Activated CD4-positive, alpha-beta T cell treated with anti-CD3 and anti-CD28 coated beads, Interleukin-10, Interleukin-2, amounts not matched to agents 100 ng/mL and 50 ng/mL, durations not matched to agents 16 hours and 8 hours (primary cell): ENCODE measurements around the gene TCF7L2.

Source experiments
- DNase-seq: peaks from one replicate; pipeline ENCODE4 v3.0.0-alpha.2; 2020

Gene TCF7L2

DNA sequence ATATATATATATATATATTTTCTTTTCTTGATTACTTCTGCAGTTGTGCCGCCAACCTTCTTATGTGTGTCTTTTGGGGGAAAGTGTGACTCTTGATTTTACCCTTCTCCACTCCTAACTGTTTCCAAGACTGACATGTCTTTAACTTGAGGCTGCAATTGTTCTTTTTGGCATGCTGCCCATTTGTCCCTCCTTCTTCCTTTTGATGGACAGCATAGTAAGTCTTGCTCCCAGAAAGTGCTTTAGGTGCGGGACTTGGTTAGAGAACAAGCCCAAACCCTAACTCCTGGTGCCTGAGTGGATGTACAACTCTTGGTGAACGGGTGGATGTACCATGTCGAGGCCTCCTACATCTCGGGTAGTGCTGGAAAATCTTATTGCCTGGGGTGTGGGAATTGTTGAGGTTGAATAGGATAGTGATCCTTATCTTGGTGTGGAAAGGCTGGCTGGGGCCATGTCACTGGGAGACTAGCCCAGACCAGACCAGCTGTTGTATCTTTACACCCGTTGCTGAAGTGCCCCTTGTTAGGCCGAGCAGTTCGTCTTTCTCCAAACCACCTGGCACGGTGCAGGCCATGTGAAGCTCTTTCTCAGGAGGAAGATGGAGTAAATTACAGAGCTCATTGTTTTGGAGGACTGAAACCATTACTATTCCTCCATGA is 16.3 kb downstream of the TCF7L2 start:
- DNase-seq: no peak

DNA sequence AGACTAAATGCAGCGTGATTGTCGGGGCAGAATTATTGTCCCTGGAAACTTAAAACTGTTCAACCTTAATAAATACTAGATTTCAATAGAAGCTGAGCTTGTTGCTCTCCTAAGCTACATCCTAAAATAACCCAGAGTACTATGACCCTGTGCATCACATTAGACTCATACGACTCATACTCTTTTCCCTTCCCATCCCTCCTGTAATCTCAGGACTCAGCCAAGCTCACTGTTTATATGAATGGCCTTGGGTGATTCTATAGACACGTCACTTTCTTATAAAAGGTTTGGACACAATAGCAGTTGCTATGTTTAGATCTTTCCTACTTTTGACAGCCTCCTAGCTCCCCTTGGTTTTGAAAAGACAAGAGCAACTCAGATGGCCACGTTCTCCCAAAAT is 17.2 kb downstream of the TCF7L2 start:
- DNase-seq: no peak

DNA sequence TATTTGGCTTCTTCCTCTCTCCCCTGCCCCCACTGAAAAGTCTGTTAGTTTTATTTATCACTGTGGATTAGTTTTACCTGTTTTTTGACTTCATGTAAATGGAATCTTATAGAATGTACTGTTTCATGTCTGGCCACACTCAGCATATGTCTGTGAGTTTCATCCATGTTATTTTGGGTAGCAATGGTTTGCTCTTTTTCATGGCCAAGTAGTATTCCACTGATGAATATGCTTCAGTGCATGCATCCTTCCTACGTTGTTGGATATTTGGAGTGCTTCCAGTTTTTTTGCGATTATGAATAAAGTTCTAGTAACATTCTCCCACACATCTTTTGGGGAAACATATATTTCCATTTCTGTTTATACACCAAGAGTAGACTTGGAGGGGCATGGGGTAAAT is 19.1 kb downstream of the TCF7L2 start:
- no peak for DNase-seq

DNA sequence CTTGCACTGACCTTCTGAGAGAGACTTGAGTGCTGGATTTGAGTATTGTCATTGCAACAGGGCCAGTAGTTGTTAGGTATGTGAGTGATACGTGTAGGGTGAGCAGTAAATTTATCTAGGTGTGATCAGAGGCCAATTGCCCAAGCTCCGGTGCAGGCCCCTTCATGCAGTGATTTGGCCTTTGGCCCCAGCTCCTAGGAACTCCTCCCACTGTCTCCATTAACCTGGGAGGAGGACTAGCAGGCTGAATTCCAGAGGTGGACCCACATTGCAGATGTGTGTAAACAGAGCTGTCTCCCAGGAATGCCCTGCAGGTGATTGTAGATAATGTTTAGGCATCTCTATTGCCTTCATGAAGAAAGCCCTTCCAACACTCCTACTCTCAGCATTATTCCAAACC is 19.5 kb downstream of the TCF7L2 start:
- no peak for DNase-seq

DNA sequence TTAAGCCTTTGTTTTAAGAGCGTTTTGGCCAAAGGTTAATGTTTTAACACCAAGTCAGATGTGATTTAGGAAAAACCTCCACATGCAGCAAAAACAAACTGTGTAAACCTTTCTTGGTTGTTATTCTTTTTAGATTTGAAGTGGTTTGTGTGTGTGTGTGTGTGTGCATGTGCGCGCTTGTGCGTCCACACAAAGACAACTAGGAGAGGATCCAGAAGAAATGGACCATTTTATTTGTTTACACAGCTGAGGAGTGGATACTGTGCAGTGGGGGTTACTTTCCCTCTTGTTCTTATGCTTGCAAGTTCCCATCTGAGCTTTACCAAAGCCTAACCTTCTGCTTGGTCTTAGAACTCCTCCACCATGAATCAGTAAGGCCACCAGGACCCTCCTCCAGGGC is 20.0 kb downstream of the TCF7L2 start:
- no peak for DNase-seq

DNA sequence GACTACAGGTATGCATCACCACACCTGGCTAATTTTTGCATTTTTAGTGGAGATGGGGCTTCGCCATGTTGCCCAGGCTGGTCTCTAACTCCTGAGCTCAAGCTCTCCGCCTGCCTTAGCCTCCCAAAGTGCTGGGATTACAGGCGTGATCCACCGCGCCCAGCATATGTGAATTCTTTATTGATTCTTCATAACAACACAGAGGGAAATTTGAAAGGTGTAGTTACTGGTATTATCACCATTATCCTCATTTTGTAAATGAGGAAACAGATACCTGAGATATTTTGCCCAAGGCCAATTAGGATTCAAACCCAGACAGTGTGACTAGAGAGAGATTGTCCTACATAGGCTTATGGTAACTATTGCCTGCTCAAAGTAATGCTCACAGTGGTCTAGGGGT is 22.6 kb downstream of the TCF7L2 start:
- no peak for DNase-seq

DNA sequence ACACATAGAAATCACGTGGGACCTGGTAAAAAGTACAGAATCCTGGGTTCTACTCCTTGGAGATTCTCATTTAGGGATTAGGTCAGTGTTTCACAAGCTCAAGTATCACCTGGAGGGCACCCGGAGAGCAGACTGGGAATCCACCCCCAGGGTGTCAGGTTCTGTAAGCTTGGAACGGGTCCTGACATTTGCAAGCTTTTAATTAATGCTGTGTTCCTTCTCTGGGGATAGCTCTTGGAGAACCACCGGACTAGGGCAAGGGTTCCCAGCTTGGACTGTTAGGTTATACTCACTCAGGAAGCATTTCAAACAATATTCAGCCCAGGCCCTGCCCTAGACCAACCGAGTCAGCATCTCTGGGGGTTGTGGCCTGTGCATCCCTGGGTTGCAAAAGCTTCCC is 23.0 kb downstream of the TCF7L2 start:
- no peak for DNase-seq

DNA sequence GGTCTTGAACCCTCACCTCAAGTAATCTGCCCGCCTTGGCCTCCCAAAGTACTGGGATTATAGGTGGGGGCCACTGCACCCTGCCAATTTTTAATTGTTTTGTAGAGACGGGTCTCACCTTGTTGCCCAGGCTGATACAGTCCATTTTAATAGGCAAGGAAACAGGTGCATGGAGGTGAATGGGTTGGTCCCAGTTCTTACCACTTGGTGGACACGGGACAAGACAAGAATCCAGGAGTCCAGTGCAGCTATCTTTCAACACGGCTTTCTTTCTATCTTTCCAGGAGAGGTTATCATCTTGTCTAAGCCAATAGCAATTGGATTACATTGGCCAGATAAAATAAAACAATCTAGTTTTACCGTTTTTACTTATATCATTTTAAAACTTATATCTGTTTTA is 23.8 kb downstream of the TCF7L2 start:
- DNase-seq: no peak

DNA sequence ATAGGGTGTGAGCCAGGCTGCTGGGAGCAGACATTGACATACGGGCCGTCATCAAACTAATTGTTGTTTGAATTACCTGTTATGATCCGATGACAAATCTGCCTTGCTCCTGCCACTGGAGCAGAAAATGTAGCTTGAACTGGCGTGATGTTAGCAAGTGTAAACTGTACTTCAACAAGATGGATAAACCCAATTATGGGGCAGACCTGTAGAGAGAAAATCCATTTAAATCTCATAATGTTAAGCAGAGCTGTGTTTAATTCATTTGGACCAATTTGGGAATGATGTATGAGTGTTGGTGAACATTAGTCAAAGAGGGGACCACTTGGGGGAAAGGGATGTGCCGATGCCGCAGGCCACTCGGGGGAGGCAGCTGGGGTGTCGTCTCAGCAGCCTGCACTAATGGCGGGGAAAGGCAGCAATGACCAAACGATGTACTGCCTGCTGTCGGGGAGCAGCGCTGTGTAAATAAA is 27.4 kb downstream of the TCF7L2 start:
- no peak for DNase-seq

DNA sequence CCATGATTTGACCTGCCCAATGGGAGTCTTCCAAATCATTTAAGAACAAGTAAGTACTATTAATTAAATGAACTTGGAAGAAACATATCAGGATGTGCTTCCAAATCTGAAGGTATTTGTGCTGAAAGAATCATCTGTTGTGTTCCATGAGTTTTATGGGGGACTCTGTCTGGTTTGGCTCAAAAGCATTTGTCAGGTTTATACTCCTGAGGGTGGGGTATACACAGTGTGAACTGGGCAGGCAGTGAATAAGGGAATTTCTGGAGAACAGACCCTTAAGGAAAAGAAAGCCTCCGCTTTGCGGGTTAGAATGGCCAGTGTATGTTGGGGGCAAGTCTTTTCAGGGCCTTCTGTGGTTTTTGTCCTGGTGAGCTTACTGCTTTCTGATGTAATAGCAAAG is 29.9 kb downstream of the TCF7L2 start:
- DNase-seq: no peak

DNA sequence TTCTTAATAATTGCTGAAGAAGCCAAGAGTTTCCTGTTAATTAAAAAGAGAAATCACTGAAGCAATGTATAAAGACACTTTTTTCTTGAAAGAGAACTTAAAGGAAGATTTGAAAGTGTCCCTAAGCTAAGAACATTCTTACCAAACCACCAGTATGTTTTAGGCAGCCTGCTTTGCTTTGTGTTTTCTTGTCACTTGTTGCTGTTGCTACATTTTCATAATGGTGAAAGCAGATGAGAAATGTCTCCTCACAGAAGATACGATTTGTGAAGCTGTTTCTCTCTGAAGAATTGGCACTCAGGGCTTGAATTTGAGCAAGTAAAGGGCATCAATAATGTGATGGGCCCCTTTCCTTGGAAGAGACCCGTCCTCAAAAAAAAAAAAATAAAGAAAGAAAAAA is 30.9 kb downstream of the TCF7L2 start:
- DNase-seq: no peak

DNA sequence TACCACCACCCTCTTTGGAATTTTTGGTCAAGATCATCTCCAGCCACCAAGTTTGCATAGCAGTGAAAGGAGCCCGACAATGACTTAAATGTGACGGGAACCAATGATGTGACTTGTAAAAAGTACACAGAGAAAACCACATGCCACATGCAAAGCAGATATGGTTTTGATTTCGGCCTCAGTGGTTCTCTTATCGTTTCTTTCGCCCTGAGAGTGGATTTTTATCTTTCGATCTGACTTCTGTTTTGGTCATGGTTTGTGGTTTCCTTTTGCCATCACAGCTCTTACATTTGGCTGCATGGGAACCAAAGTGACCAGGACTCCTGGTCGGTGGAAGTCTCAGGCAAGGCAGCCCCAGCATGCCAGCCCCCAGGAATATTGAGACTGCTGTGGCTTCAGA is 31.5 kb downstream of the TCF7L2 start:
- peak; percentile 84 for DNase-seq

DNA sequence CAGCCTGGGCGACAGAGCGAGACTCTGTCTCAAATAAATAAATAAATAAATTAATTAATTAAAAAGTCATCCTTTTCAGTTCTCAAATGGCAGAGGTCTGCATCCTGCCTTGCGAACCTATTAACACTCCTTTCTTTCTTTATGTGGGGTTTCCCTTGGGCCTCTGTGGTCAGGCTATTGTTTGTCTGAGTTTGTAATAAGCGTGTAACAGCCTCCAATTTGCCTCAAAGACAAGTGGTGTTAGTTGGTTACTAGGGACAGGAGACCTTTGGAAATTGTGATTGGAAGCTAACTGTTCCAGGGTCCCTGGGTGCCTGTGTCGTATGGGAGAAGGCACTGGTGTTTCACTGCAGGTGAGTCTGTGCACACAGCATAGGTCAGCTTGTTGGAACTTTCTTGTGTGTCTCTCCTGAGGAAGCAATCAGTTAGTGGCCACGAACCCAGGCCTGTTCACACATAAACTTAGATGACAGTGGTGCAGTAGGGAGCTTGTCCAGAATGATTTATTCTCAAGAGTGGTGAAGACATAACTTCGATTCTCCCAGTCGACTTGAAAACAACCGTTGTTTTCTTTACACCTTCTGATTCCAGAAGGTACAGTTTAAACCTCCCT is 33.5 kb downstream of the TCF7L2 start:
- no peak for DNase-seq

DNA sequence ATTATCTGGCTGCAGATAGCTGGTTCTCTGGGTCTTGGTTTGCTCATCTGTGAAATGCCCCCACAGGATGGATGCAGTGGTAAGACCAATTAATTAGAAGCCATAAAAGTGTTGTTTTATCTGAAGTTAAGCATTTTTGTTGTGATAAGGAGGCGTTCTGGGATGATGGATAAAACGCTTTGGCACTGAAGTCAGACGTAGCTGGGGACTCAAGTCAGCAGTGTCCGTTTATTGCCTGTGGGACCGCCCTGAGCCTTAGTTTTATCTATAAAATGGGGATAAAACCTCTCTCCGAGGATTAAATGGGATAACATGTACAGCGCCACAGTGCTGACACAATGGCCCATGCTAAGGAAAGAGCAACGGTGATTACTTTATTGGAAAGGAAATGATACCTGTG is 34.7 kb downstream of the TCF7L2 start:
- no peak for DNase-seq

DNA sequence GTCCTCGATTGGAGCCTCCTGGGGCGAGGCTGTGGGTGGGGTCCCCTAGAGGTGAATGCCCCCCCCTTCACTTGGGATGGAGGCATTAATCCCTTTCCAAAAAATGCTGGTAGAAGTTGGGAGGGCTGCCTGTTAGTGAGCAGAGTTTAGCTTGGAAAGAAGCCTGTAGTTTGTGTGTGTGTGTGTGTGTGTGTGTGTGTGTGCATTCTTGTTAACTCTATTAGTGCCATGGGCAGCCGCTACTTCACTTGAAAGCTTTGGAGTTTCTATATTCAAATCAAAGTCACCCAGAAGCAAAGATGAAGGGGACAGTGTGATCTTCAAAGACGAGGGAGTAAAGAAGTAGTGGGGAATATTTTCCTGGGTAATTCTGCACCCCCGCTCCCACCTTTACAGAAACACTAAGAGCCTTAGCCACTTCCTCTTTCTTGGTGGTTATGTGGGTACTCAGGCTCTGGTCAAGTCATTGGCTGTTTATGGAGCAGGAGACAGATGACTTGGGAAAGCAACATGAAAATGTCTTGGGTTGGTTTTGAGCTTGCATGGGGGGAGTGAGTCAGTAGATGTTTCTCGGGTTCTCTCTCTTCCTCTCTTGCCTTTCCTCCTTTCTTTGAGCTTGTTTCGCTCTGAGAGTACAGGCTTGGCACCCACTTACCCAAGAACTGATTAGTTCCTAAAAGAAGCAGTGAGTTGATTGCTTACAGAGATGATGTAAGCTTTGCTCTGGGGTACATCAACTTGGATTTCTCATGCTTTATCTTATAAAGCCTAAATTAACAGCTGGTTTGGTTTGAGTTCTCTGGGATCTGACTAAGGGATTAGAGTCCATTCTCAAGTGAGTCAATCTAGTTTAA is 35.9 kb downstream of the TCF7L2 start:
- peak; percentile 64 for DNase-seq

DNA sequence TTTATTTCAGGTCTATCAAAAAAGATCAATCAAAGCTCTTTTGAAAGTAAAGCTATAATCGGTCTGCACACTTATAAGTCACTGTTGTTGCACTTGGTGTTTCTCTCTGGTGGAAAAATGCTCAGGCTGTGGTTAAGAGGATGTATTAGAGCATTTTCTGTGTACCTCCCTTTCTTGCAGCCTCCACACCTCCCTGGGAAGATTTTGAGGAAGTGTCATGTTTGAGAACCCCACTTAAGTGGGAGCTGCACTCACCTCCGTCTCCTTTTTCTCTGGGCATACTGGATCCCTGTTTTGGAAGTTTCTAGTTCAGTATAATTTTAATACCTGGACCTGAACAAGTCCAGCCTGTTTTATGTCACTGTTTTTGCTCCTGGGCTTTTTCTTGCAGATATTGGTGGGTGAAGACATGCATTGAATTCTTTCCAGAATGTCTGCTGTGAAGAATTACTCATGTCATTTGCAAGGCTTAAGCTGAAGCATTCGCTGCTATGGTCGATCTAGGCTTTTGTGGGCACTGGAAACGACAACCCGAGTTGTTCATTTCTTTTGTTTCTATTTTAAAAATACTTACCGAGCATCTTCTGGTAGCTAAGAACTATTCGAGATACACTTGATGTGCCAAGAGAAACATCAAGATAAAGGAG is 36.6 kb downstream of the TCF7L2 start:
- DNase-seq: no peak

DNA sequence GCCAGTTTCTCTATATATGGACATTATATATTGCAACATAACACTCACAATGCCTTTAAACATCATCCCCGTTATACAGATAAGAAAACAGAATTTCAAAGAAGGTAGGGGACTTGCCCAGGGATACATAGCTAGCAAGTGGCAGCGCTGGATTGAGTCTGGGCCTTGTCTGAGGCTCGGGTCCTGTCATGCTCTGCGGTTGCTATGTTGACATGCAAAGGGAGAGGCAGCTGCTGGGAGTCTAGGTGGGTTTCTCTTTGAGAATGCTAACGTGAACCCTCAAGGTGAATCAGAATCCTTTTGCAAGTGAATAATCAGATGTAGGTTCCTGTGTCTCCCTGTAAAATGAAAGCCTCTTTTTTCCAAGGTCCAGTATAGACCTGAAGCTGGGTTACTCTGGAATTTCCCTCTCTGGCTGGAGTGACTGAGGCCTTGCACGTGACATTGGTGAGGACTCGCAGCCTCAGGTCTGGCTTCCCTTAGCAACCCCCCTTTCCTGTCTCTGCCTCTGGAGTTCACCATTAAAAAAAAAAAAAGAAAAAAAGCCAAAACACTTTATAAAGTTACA is 38.9 kb downstream of the TCF7L2 start:
- no peak for DNase-seq

DNA sequence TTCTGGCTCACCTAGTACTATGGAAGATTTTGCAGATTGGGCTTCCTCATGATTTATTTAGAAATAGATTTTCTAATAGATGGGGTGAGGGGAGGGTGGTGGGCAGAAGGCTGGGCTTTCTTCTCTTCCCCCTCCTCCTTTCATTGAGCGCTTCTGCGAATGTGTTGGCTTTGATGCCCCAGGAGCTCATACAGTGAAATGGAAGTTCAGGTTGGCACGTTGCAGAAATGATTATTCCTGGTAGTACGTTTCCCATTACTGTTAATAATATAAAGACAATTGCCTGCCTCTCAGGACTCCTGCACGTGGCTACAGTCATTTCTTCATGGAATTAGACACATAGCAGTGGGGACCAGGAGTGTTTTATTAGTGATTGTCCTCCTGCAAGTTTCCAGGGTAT is 39.8 kb downstream of the TCF7L2 start:
- DNase-seq: no peak

DNA sequence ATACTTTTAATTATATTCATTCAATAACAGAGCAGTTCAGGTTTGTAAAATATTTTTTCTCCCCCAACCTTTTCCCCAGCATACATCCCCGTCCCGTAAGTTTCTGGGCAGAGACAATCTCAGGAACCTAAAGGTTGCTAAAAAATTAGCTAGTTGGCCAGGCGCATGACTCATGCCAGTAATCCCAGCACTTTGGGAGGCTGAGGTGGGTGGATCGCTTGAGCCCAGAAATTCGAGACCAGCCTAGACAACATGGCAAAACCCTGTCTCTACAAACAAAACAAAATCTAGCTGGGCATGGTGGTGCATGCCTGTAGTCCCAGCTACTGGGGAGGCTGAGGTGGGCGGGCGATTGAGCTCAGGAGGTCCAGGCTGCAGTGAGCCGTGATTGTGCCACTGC is 40.2 kb downstream of the TCF7L2 start:
- no peak for DNase-seq

DNA sequence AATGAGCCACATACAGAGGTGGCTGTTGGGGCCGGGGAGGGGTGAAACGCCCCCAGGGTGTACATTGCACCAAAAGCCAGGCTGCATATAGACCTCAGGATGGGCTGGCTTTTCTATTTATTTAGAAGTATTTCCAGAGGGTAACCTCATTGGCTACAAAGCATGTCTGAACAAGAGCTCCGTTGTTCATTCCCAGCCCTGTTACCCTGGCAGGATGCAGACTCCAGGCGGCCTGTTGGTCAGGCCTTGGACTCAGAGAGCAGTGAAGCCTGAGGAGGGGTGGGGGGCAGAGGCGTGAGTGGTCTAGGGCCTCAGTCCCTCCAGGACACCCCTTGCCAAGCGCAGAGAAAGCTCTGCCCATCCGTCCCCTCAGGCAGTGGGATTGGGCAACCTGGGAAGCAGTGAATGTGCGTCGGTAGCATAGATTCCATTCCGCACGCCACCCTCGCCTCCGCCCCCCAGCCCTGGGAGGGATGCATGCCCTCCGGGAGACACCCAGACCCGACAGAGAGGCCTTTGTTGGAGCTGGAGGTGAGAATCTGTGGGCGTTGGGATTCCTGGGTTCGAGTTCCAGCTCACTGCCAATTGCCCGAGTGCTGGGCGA is 41.9 kb downstream of the TCF7L2 start:
- no peak for DNase-seq

DNA sequence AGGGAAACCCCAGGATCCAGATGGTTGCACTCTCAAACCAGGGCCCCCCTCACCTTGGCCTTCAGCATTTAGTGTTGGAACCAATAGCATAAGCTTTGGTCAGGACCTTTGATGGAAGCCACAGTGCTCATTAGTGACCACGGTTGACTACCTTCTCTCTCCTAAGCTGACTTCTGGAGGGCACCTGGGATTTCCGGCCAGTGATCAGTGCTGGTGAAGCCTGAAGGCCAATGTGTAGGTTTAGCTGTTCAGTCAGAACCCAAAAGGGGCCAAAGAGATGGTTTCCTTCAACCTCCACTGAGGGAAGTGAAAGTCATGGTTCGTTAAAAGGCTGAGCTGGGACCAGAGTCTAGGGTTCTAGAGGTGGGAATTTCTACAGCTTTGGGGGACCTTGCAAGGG is 46.4 kb downstream of the TCF7L2 start:
- no peak for DNase-seq

DNA sequence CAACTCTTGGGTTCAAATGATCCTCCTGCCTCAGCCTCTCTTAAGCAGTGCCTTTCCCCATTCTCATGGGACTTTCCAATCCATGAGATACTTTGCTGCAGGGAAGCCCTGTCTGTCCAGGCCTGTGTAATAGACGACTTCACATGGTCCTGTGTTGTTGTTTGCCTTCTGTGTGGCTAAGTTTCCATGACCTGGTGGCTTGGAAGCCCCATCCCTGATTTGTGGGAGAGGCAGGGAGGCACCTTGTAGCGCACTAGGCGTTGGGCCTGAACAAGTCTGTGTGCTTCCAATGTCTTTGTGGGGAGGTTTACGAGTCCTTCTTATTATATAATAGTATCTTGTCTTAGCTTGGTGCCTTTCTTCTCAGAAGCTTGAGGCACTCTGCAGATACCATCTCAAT is 49.1 kb downstream of the TCF7L2 start:
- DNase-seq: no peak

DNA sequence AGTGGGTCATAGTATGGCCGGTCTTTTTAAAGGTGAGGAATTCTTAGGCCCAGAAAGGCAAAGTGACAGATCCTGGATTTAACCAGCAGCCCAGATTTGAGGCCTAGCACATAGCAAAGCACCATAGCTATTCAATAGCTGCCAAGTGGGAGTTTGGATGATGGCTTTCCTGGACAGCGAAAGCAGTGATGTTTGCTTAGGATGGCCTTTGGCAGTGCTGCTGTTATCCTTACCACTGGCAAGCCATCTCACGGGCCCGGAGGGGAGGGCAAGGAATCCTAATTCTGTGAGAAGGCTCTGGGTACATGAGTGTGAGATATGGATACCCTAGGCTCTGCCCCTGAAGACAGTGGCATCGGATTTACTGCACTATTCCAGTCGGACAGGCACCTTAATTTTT is 50.4 kb downstream of the TCF7L2 start:
- no peak for DNase-seq
